Adrenal gland (tissue), 12 donors: ENCODE measurements around the gene NUDCD3. TPM values are rescaled to one million over a fixed set of nuclear protein-coding genes. Genes with fewer than 3 reads are reported as not detected.

Experiments
- DNase-seq, 7 donors: peaks; one replicate each; pipeline ENCODE4 v3.0.0-alpha.2; 2019 to 2020
- H3K27ac ChIP-seq, 5 donors: fragments of 200-600 bp; sonication (generic) in 4 of 5; 1 replicate in 3 of 5; 2 replicates in 2 of 5; pipeline versions ENCODE4 v1.5.1 to v1.8.0; 2016 to 2020; ENCODE audit warnings: mild to moderate bottlenecking in 1 of 5
- H3K27me3 ChIP-seq: fragments of 200-600 bp; 2 replicates; pipeline ENCODE4 v1.8.0; 2021
- H3K36me3 ChIP-seq, 2 donors: fragments of 200-600 bp; replicated peaks in 1 of 2; 1 replicate in 1 of 2; 2 replicates in 1 of 2; pipeline versions ENCODE4 v1.5.1 to v1.8.0; 2018 to 2022
- H3K4me1 ChIP-seq, 2 donors: fragments of 200-600 bp; replicated peaks in 1 of 2; 1 replicate in 1 of 2; 2 replicates in 1 of 2; pipeline versions ENCODE4 v1.5.1 to v1.8.0; 2018 to 2021
- H3K4me3 ChIP-seq, 4 donors: fragments of 200-600 bp; sonication (generic) in 3 of 4; one replicate each; pipeline ENCODE4 v1.5.1; 2016 to 2018
- H3K9me3 ChIP-seq, 3 donors: fragments of 200-600 bp; sonication (generic) in 1 of 3; replicated peaks in 1 of 3; 1 replicate in 2 of 3; 2 replicates in 1 of 3; pipeline versions ENCODE4 v1.5.1 to v1.8.0; 2016 to 2021
- CTCF ChIP-seq, 6 experiments: fragments of 450-650 bp in 4 of 6; fragments of 200-600 bp in 2 of 6; sonication (generic) in 1 of 6; IDR thresholded peaks; 1 replicate in 5 of 6; 2 replicates in 1 of 6; pipeline versions ENCODE4 v1.5.1 to v1.8.0; 2016 to 2021; ENCODE audit warnings: antibody characterized with exemption in 6 of 6, mild to moderate bottlenecking in 2 of 6, moderate library complexity in 1 of 6
- POLR2A ChIP-seq, 2 donors: fragments of 450-650 bp; IDR thresholded peaks; one replicate each; pipeline ENCODE4 v1.6.1; 2017; ENCODE audit warnings: antibody characterized with exemption in 2 of 2, mild to moderate bottlenecking in 2 of 2, moderate library complexity in 1 of 2
- WGBS, 4 donors: extraction: QIAGEN DNeasy Blood & Tissue Kit in 2 of 4; methylation state at CpG; one replicate each; pipeline versions ENCODE4 v1.1.5 to v1.1.7; 2013 to 2017; 5-methylcytosine and 5-hydroxymethylcytosine counted together
- intact Hi-C, 2 donors: fragments of 100-400 bp; cut with DNase I; formaldehyde crosslinking; loops; one replicate each; pipeline versions ENCODE4 v1.14.1 to v1.15.0; 2022 to 2023
- polyA plus RNA-seq, 3 donors: library from polyadenylated mRNA; stranded (reverse); fragments of 200-250 nt in 2 of 3; fragments of 350-450 nt in 1 of 3; fragmentation: Illumina TruSeq in 1 of 3; extraction: RNeasy Lipid Tissue Mini Kit (QIAGEN cat#74804) in 1 of 3; gene quantifications; one replicate each; pipeline ENCODE4 v1.2.3, GENCODE V29; 2013 to 2014
- small RNA-seq, 2 donors: library from RNA; depleted of rRNA; stranded (forward); fragments of <200 nt; gene quantifications; one replicate each; pipeline ENCODE3, GENCODE V24; 2016
- total RNA-seq, 9 donors: library from RNA; depleted of rRNA in 4 of 9; stranded (reverse); fragments of >200 nt in 4 of 9; fragments of 120-200 nt in 1 of 9; fragmentation: NEBNext Ultra II Directional in 1 of 9; extraction: Animal tissue kit (Norgen Biotek cat#: 25700) in 1 of 9; gene quantifications; one replicate each; pipeline versions ENCODE4 v1.1.0 to v1.2.4, GENCODE V29; 2013 to 2023
- donor health status: healthy with polysubstance abuse.
- donor health status: Bipolar disorder and iron deficiency.
- donor health status: DM: yes; HTN: yes; CAD: no.
- donor health status: DM: no; HTN: no; CAD: no.
- donor health status: DM: no; HTN: no; CAD: no.
- donor health status: DM: yes; HTN: yes; CAD: no.

Gene NUDCD3
- total and polyA plus RNA-seq, 12 donors, result 30.5 to 136 (median 71.1) TPM

GRCh38 chr7:44329888-44330287, 160.6 kb downstream of the NUDCD3 start:
- no peak overlapping the region for H3K4me3 ChIP-seq
- no peak for TF ChIP-seq POLR2A (IDR thresholded peaks at IDR 0.05)
- no peak for TF ChIP-seq CTCF (IDR thresholded peaks at IDR 0.05)
- DNase-seq, result no peak
- WGBS, 4 donors, result 67 to 100% (median 91%) methylated on average over 1 to 3 of the region's 3 CpGs
- no peaks in the 10 kb centered on the region for H3K4me1 ChIP-seq
- H3K36me3 ChIP-seq, result no peaks in the 10 kb centered on the region
- no peaks in the 10 kb centered on the region for H3K9me3 ChIP-seq
- no peak overlapping the region for H3K27ac ChIP-seq
- H3K27me3 ChIP-seq, result peaks cover under 1% of the 10 kb centered on the region
- intact Hi-C loops, result no loop called here

Small RNA genes within 50 kb of the gene (small RNA-seq; reads per million reads assigned to genes)
- 0 reads per million in 2 donors for gene RNU6-1097P

Other genes with a start within 250 kb of the NUDCD3 start
- 1 to 10 TPM in 5 of 9 donors, under 1 TPM in 2, not detected in 2; 0.25 to 9.2 (median 2.1) TPM for gene CAMK2B, start 165.1 kb downstream of the NUDCD3 start, total RNA-seq
- 10 to 100 TPM in 2 of 3 donors, 1 to 10 TPM in 1; 8.1 to 82.3 (median 12.1) TPM for gene CAMK2B, start 165.1 kb downstream of the NUDCD3 start, polyA plus RNA-seq
- under 1 TPM in 7 of 9 donors, not detected in 2; under 0.01 to 0.42 (median 0.08) TPM for gene NPC1L1, start 50.7 kb upstream of the NUDCD3 start, total RNA-seq
- gene NPC1L1, start 50.7 kb upstream of the NUDCD3 start, polyA plus RNA-seq, result under 1 TPM; 0.02 to 0.48 (median 0.20) TPM
- gene DDX56, start 83.2 kb upstream of the NUDCD3 start, total RNA-seq, result 10 to 100 TPM; 35.9 to 91.8 (median 57.0) TPM
- gene DDX56, start 83.2 kb upstream of the NUDCD3 start, polyA plus RNA-seq, result 100 to 1,000 TPM in 2 of 3 donors, 10 to 100 TPM in 1; 71.4 to 543 (median 232) TPM
- 100 to 1,000 TPM in 7 of 9 donors, 10 to 100 TPM in 2; 87.5 to 189 (median 127) TPM for gene TMED4, start 91.6 kb upstream of the NUDCD3 start, total RNA-seq
- 10 to 100 TPM; 45.2 to 64.9 (median 46.7) TPM for gene TMED4, start 91.6 kb upstream of the NUDCD3 start, polyA plus RNA-seq
- gene OGDH, start 116.0 kb upstream of the NUDCD3 start, total RNA-seq, result 100 to 1,000 TPM in 8 of 9 donors, 10 to 100 TPM in 1; 70.3 to 284 (median 151) TPM
- gene OGDH, start 116.0 kb upstream of the NUDCD3 start, polyA plus RNA-seq, result 100 to 1,000 TPM in 1 of 3 donors, 10 to 100 TPM in 2; 46.0 to 148 (median 59.8) TPM